PC-3 (cell line): Measurements from ENCODE around the gene MTRFR.

Experiments used
- EZH2 ChIP-seq: fragments of 300-600 bp; sonication (generic); IDR thresholded peaks from one replicate; pipeline ENCODE4 v1.6.1; 2017; ENCODE audit warnings: antibody characterized with exemption, mild to moderate bottlenecking, low read length; ENCODE audit not compliant: unreplicated experiment
- EZH2phosphoT487 ChIP-seq: fragments of 300-600 bp; sonication (generic); IDR thresholded peaks from 2 replicates; pipeline ENCODE4 v1.6.1; 2018; ENCODE audit warnings: mild to moderate bottlenecking, antibody characterized with exemption, low read length, borderline replicate concordance
- TF ChIP-seq, protein P1 (sequence below): fragments of 300-600 bp; sonication (generic); conservative IDR thresholded peaks from 2 replicates; pipeline ENCODE4 v1.5.1; 2017; ENCODE audit warnings: antibody characterized with exemption, low read depth, mild to moderate bottlenecking, low read length

DNA sequence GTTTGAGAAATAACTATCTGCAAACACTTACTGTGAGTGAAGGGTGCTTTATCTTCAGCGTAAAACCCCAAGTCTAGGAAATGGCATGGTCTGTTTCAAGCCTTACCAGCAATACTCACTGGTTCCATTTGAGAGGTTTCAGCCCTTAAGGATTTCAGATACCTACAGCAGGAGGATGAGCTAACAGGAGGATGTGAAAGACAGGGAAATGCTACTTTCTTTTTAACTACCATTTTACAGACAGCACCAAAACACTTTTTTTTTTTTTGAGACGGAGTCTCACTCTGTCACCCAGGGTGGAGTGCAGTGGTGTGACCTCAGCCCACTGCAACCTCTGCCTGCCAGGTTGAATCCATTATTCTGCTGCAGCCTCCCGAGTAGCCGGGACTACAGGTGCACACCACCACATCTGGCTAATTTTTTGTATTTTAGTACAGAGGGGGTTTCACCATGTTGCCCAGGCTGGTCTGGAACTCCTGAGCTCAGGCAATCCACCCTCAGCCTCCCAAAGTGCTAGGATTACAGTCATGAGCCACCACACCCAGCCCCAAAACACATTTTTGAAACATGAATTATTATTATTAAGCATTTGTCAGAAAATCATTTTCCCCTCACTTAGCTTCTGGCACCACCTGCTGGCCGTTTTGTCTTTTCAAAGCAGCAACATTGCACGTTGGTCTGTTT, 4.6 kb downstream of the MTRFR start:
- TF ChIP-seq, protein P1, sequence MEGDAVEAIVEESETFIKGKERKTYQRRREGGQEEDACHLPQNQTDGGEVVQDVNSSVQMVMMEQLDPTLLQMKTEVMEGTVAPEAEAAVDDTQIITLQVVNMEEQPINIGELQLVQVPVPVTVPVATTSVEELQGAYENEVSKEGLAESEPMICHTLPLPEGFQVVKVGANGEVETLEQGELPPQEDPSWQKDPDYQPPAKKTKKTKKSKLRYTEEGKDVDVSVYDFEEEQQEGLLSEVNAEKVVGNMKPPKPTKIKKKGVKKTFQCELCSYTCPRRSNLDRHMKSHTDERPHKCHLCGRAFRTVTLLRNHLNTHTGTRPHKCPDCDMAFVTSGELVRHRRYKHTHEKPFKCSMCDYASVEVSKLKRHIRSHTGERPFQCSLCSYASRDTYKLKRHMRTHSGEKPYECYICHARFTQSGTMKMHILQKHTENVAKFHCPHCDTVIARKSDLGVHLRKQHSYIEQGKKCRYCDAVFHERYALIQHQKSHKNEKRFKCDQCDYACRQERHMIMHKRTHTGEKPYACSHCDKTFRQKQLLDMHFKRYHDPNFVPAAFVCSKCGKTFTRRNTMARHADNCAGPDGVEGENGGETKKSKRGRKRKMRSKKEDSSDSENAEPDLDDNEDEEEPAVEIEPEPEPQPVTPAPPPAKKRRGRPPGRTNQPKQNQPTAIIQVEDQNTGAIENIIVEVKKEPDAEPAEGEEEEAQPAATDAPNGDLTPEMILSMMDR = peak; percentile 88
- TF ChIP-seq EZH2phosphoT487 = no peak
- TF ChIP-seq EZH2 = no peak
